ENCODE results near the gene AFMID.

Gene AFMID

GRCh38 chr17:78154903-78155811 lies 32.0 kb upstream of the AFMID start:
- Histone ChIP-seq H3K4me1 (ENCODE audit: control insufficient read depth, insufficient read depth, low read length) (no peaks in the 10 kb centered on the region), H3K36me3 (ENCODE audit: control insufficient read depth in 2 of 2, insufficient read depth in 1 of 2, low read length in 2 of 2) (no peaks in the 10 kb centered on the region), H3K9me3 (ENCODE audit: control insufficient read depth, insufficient read depth, low read depth, low read length) (no peaks in the 10 kb centered on the region), H3K27ac (ENCODE audit: extremely low read depth, low read depth, low read length) (no peak overlapping the region), H3K4me3 (ENCODE audit: low read depth, low read length) (no peak overlapping the region)
- POLR2A ChIA-PET = interaction anchor here (1.0 kb wide), 1 partner anchor 15 kb away, joined by 4 read pairs; no protein-coding TSS in a partner anchor
- CTCF ChIA-PET = interaction anchor here (1.2 kb wide), 1 partner anchor 19 kb away, joined by 3 read pairs; no protein-coding TSS in a partner anchor
- TF ChIP-seq ZNF121 (tag by site-specific recombination; IDR thresholded peaks at IDR 0.05) (0 out of 2 replicates have a peak, but pooled peaks have one; percentile 27), ZBTB17 (tag by site-specific recombination; IDR thresholded peaks at IDR 0.05) (peak; percentile 88), ZNF548 (tag by site-specific recombination; IDR thresholded peaks at IDR 0.05) (no peak)
- TF ChIP-seq, protein P1, sequence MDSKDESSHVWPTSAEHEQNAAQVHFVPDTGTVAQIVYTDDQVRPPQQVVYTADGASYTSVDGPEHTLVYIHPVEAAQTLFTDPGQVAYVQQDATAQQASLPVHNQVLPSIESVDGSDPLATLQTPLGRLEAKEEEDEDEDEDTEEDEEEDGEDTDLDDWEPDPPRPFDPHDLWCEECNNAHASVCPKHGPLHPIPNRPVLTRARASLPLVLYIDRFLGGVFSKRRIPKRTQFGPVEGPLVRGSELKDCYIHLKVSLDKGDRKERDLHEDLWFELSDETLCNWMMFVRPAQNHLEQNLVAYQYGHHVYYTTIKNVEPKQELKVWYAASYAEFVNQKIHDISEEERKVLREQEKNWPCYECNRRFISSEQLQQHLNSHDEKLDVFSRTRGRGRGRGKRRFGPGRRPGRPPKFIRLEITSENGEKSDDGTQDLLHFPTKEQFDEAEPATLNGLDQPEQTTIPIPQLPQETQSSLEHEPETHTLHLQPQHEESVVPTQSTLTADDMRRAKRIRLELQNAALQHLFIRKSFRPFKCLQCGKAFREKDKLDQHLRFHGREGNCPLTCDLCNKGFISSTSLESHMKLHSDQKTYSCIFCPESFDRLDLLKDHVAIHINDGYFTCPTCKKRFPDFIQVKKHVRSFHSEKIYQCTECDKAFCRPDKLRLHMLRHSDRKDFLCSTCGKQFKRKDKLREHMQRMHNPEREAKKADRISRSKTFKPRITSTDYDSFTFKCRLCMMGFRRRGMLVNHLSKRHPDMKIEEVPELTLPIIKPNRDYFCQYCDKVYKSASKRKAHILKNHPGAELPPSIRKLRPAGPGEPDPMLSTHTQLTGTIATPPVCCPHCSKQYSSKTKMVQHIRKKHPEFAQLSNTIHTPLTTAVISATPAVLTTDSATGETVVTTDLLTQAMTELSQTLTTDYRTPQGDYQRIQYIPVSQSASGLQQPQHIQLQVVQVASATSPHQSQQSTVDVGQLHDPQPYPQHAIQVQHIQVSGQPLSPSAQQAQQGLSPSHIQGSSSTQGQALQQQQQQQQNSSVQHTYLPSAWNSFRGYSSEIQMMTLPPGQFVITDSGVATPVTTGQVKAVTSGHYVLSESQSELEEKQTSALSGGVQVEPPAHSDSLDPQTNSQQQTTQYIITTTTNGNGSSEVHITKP (tag by site-specific recombination; IDR thresholded peaks at IDR 0.05) = peak; percentile 97
- TF ChIP-seq, protein P2, sequence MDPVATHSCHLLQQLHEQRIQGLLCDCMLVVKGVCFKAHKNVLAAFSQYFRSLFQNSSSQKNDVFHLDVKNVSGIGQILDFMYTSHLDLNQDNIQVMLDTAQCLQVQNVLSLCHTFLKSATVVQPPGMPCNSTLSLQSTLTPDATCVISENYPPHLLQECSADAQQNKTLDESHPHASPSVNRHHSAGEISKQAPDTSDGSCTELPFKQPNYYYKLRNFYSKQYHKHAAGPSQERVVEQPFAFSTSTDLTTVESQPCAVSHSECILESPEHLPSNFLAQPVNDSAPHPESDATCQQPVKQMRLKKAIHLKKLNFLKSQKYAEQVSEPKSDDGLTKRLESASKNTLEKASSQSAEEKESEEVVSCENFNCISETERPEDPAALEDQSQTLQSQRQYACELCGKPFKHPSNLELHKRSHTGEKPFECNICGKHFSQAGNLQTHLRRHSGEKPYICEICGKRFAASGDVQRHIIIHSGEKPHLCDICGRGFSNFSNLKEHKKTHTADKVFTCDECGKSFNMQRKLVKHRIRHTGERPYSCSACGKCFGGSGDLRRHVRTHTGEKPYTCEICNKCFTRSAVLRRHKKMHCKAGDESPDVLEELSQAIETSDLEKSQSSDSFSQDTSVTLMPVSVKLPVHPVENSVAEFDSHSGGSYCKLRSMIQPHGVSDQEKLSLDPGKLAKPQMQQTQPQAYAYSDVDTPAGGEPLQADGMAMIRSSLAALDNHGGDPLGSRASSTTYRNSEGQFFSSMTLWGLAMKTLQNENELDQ (tag by site-specific recombination; IDR thresholded peaks at IDR 0.05; ENCODE audit: low read depth) = no peak

DNA sequence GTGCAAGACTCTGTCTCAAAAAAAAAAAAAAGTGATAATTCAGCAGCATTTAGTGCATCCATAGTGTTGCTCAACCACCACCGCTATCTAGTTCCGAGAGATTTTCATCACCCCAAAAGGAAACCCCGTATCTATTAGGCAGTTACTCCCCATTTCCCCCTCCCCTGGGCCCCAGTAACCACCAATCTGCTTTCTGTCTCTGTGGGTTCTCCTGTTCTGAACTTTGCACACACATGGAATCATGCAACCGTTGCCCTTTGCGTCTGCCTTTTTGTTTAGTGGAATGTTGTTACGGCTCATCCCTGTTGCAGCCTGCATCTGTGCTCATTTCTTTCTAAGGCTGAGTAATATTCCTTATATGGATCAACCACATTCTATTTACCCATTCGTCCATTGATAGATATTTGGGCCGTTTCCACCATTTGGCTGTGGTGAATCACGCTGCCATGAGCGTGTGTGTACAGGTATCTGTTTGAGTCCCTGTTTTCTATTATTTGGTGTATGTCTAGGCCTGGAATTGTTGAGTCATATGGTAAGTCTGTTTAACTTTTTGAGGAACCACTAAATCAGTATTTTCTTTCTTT lies 27.5 kb upstream of the AFMID start:
- no peak overlapping the region for H3K27ac ChIP-seq (ENCODE audit: extremely low read depth, low read depth, low read length)
- no peak overlapping the region for H3K4me3 ChIP-seq (ENCODE audit: low read depth, low read length)
- TF ChIP-seq, protein P1 (tag by site-specific recombination; IDR thresholded peaks at IDR 0.05) = peak; percentile 81
- TF ChIP-seq ZNF19 (tag by site-specific recombination; IDR thresholded peaks at IDR 0.05; ENCODE audit: low read depth) = no peak
- TF ChIP-seq ZNF600 (tag by site-specific recombination; IDR thresholded peaks at IDR 0.05) = 0 out of 2 replicates have a peak, but pooled peaks have one; percentile 36
- no peak for TF ChIP-seq ZNF169 (tag by site-specific recombination; IDR thresholded peaks at IDR 0.05)
- H3K9me3 ChIP-seq (ENCODE audit: control insufficient read depth, insufficient read depth, low read depth, low read length) = no peaks in the 10 kb centered on the region
- POLR2A ChIA-PET = interaction anchor here (2.1 kb wide), 1 partner anchor 27 kb away, joined by 7 read pairs; the partner anchor contains the start of genes AFMID and TK1
- H3K4me1 ChIP-seq (ENCODE audit: control insufficient read depth, insufficient read depth, low read length) = no peaks in the 10 kb centered on the region
- CTCF ChIA-PET = interaction anchor here (0.9 kb wide), 1 partner anchor 26 kb away, joined by 4 read pairs; no protein-coding TSS in a partner anchor
- no peaks in the 10 kb centered on the region for H3K36me3 ChIP-seq (ENCODE audit: control insufficient read depth in 2 of 2, insufficient read depth in 1 of 2, low read length in 2 of 2)
